Effector memory CD8-positive, alpha-beta T cell (primary cell): ENCODE data around the gene DDO.

Experiments used
- ATAC-seq: fragments of 150-1000 bp; cut with Tn5 transposase; replicated peaks from 2 replicates; pipeline ENCODE4 v1.10.0; 2021; ENCODE audit warnings: mild to moderate bottlenecking, moderate library complexity
- DNase-seq, 3 experiments: peaks; one replicate each; pipeline ENCODE4 v3.0.0; 2021
- H3K27ac Mint-ChIP-seq, 2 donors: one replicate each; pipeline ENCODE4 v1.8.0; 2022; ENCODE audit warnings: mild to moderate bottlenecking in 2 of 2, mixed read lengths in 2 of 2, moderate library complexity in 2 of 2
- H3K27me3 Mint-ChIP-seq, 2 donors: one replicate each; pipeline ENCODE4 v1.8.0; 2022; ENCODE audit warnings: mixed read lengths in 2 of 2
- H3K36me3 Mint-ChIP-seq: one replicate; pipeline ENCODE4 v1.8.0; 2022; ENCODE audit warnings: mild to moderate bottlenecking, moderate library complexity, mixed read lengths; ENCODE audit not compliant: insufficient read depth
- H3K4me1 Mint-ChIP-seq, 2 donors: one replicate each; pipeline ENCODE4 v1.8.0; 2022; ENCODE audit warnings: low read depth in 2 of 2, mixed read lengths in 2 of 2
- H3K4me3 Mint-ChIP-seq, 2 donors: one replicate each; pipeline ENCODE4 v1.8.0; 2022; ENCODE audit warnings: mild to moderate bottlenecking in 2 of 2, mixed read lengths in 2 of 2, moderate library complexity in 2 of 2
- H3K9me3 Mint-ChIP-seq, 2 donors: one replicate each; pipeline ENCODE4 v1.8.0; 2022; ENCODE audit warnings: mixed read lengths in 2 of 2

The DDO gene

GRCh38 chr6:110385458-110385863 lies 29.9 kb downstream of the DDO start:
- Mint-ChIP-seq H3K36me3 (no peaks in the 10 kb centered on the region), H3K4me3 (no peak overlapping the region), H3K4me1 (peaks cover 0 to 5% of the 10 kb centered on the region in 2 donors), H3K27ac (no peak overlapping the region), H3K9me3 (peaks cover 0 to 5% of the 10 kb centered on the region in 2 donors), H3K27me3 (peaks cover 6 to 10% of the 10 kb centered on the region in 2 donors)
- no peak for ATAC-seq
- DNase-seq = no peak

- no peak overlapping the region for H3K27ac Mint-ChIP-seq
- ATAC-seq (no peak), DNase-seq (no peak)
- H3K27me3 Mint-ChIP-seq = peaks cover 12 to 36% of the 10 kb centered on the region in 2 donors
- no peaks in the 10 kb centered on the region for H3K4me1 Mint-ChIP-seq
- no peak overlapping the region for H3K4me3 Mint-ChIP-seq
- H3K36me3 Mint-ChIP-seq = no peaks in the 10 kb centered on the region
- H3K9me3 Mint-ChIP-seq = peaks cover 0 to 5% of the 10 kb centered on the region in 2 donors
Measured at GRCh38 chr6:110378552-110378951, 36.8 kb downstream of the DDO start.

GRCh38 chr6:110369066-110369465 lies 46.3 kb downstream of the DDO start:
- Mint-ChIP-seq H3K36me3 (no peaks in the 10 kb centered on the region), H3K9me3 (no peaks in the 10 kb centered on the region), H3K27ac (no peak overlapping the region), H3K4me3 (no peak overlapping the region), H3K4me1 (peaks cover 5 to 8% of the 10 kb centered on the region in 2 donors), H3K27me3 (peaks cover 30 to 31% of the 10 kb centered on the region in 2 donors)
- DNase-seq = no peak
- no peak for ATAC-seq

- no peak for ATAC-seq
- no peak for DNase-seq
- Mint-ChIP-seq H3K4me1 (peaks cover 5 to 8% of the 10 kb centered on the region in 2 donors), H3K27me3 (peaks cover 35% of the 10 kb centered on the region in 2 donors), H3K4me3 (no peak overlapping the region), H3K36me3 (no peaks in the 10 kb centered on the region), H3K9me3 (no peaks in the 10 kb centered on the region), H3K27ac (no peak overlapping the region)
Measured at GRCh38 chr6:110368284-110368683, 47.1 kb downstream of the DDO start.

GRCh38 chr6:110367825-110368224 lies 47.5 kb downstream of the DDO start:
- Mint-ChIP-seq H3K27ac (no peak overlapping the region), H3K4me3 (no peak overlapping the region), H3K27me3 (peaks cover 34 to 35% of the 10 kb centered on the region in 2 donors), H3K36me3 (no peaks in the 10 kb centered on the region), H3K4me1 (peaks cover 5 to 8% of the 10 kb centered on the region in 2 donors), H3K9me3 (no peaks in the 10 kb centered on the region)
- DNase-seq (no peak), ATAC-seq (no peak)

GRCh38 chr6:110366975-110367374 lies 48.4 kb downstream of the DDO start:
- no peak for DNase-seq
- H3K4me3 Mint-ChIP-seq = peak overlapping the region in 1 of 2 donors; percentile 13
- H3K27me3 Mint-ChIP-seq = peaks cover 35% of the 10 kb centered on the region in 2 donors
- no peak overlapping the region for H3K27ac Mint-ChIP-seq
- H3K9me3 Mint-ChIP-seq = no peaks in the 10 kb centered on the region
- H3K36me3 Mint-ChIP-seq = no peaks in the 10 kb centered on the region
- peak; percentile 74 for ATAC-seq
- H3K4me1 Mint-ChIP-seq = peaks cover 5 to 8% of the 10 kb centered on the region in 2 donors

GRCh38 chr6:110366256-110366655 lies 49.1 kb downstream of the DDO start:
- Mint-ChIP-seq H3K4me1 (peaks cover 5 to 8% of the 10 kb centered on the region in 2 donors), H3K4me3 (peak overlapping the region; percentile 13 to 23), H3K27ac (peak overlapping the region in 1 of 2 donors; percentile 19), H3K36me3 (no peaks in the 10 kb centered on the region), H3K27me3 (peaks cover 29 to 35% of the 10 kb centered on the region in 2 donors), H3K9me3 (peaks cover 0 to 1% of the 10 kb centered on the region in 2 donors)
- no peak for DNase-seq
- peak; percentile 39 for ATAC-seq

GRCh38 chr6:110364364-110365105 lies 50.8 kb downstream of the DDO start:
- Mint-ChIP-seq H3K27ac (no peak overlapping the region), H3K36me3 (no peaks in the 10 kb centered on the region), H3K4me1 (peaks cover 5 to 8% of the 10 kb centered on the region in 2 donors), H3K4me3 (no peak overlapping the region), H3K9me3 (peaks cover 0 to 1% of the 10 kb centered on the region in 2 donors), H3K27me3 (peaks cover 32 to 43% of the 10 kb centered on the region in 2 donors)
- no peak for ATAC-seq
- no peak for DNase-seq

GRCh38 chr6:110363748-110364147 lies 51.6 kb downstream of the DDO start:
- H3K9me3 Mint-ChIP-seq = peaks cover 0 to 1% of the 10 kb centered on the region in 2 donors
- no peak overlapping the region for H3K4me3 Mint-ChIP-seq
- H3K27ac Mint-ChIP-seq = no peak overlapping the region
- peaks cover 40 to 50% of the 10 kb centered on the region in 2 donors for H3K27me3 Mint-ChIP-seq
- ATAC-seq = no peak
- no peak for DNase-seq
- no peaks in the 10 kb centered on the region for H3K36me3 Mint-ChIP-seq
- H3K4me1 Mint-ChIP-seq = peaks cover 5 to 8% of the 10 kb centered on the region in 2 donors

GRCh38 chr6:110360676-110361075 lies 54.7 kb downstream of the DDO start:
- Mint-ChIP-seq H3K36me3 (no peaks in the 10 kb centered on the region), H3K4me3 (no peak overlapping the region), H3K4me1 (peaks cover 3 to 10% of the 10 kb centered on the region in 2 donors), H3K27ac (no peak overlapping the region), H3K9me3 (peaks cover 0 to 1% of the 10 kb centered on the region in 2 donors), H3K27me3 (peaks cover 59 to 77% of the 10 kb centered on the region in 2 donors)
- ATAC-seq (no peak), DNase-seq (no peak)

GRCh38 chr6:110359556-110359955 lies 55.8 kb downstream of the DDO start:
- H3K27me3 Mint-ChIP-seq = peaks cover 61 to 84% of the 10 kb centered on the region in 2 donors
- H3K4me1 Mint-ChIP-seq = peaks cover 3 to 10% of the 10 kb centered on the region in 2 donors
- DNase-seq (no peak), ATAC-seq (no peak)
- H3K4me3 Mint-ChIP-seq = peak overlapping the region in 1 of 2 donors; percentile 20
- no peak overlapping the region for H3K27ac Mint-ChIP-seq
- no peaks in the 10 kb centered on the region for H3K36me3 Mint-ChIP-seq
- peaks cover 0 to 1% of the 10 kb centered on the region in 2 donors for H3K9me3 Mint-ChIP-seq

GRCh38 chr6:110358553-110359160 lies 56.7 kb downstream of the DDO start:
- no peak for DNase-seq
- ATAC-seq = no peak
- Mint-ChIP-seq H3K36me3 (no peaks in the 10 kb centered on the region), H3K4me1 (peaks cover 3 to 10% of the 10 kb centered on the region in 2 donors), H3K27me3 (peaks cover 60 to 75% of the 10 kb centered on the region in 2 donors), H3K9me3 (peaks cover 0 to 1% of the 10 kb centered on the region in 2 donors), H3K4me3 (peak overlapping the region; percentile 33 to 63), H3K27ac (no peak overlapping the region)

- no peak within 1 kb of the TSS for H3K27ac Mint-ChIP-seq
- peaks cover 67 to 73% of the 10 kb centered on the region in 2 donors for H3K27me3 Mint-ChIP-seq
- H3K4me3 Mint-ChIP-seq = peak within 1 kb of the TSS; percentile 73 to 79
- DNase-seq (no peak), ATAC-seq (peak; percentile 64)
- peaks cover 3 to 10% of the 10 kb centered on the region in 2 donors for H3K4me1 Mint-ChIP-seq
- no peaks in the 10 kb centered on the region for H3K36me3 Mint-ChIP-seq
- H3K9me3 Mint-ChIP-seq = peaks cover 0 to 1% of the 10 kb centered on the region in 2 donors
Measured at GRCh38 chr6:110357664-110358552, 57.5 kb downstream of the DDO start, which contains the start of gene METTL24. METTL24 (minus strand) TSS chr6:110358349; CDS start chr6:110358272, 77 bp downstream.
